GM12875 (cell line): Measurements from ENCODE around the gene SLIT3.

Experiments
- H3K4me3 ChIP-seq: one replicate; pipeline ENCODE4 v1.5.1; 2011; ENCODE audit warnings: low read depth, low read length, control low read depth
- TF ChIP-seq, protein P1 (sequence below): IDR thresholded peaks from 2 replicates; pipeline ENCODE4 v1.5.1; 2011; ENCODE audit warnings: low read depth, mild to moderate bottlenecking, control low read depth, inconsistent platforms, low read length, moderate library complexity, borderline replicate concordance; ENCODE audit not compliant: insufficient read depth

Gene SLIT3

DNA sequence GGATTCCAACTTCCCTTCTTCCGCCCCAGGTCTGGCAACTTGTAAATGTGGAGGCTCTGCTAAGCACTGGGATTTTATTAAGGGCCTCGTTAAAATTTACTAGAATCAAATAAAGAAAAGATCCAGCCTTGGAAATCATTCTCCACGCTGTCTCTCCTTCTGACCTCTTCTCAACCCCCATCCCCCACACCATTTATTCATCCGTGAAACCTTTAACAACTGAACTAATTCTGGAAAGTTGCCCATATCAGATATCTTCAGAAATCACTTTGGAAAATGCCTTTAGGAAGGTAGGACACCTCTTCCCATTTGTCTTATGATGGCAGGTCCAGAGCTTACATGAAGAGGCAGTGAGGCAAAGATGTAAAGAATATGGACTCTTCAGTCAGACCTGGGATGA, 288.5 kb downstream of the SLIT3 start:
- TF ChIP-seq, protein P1, sequence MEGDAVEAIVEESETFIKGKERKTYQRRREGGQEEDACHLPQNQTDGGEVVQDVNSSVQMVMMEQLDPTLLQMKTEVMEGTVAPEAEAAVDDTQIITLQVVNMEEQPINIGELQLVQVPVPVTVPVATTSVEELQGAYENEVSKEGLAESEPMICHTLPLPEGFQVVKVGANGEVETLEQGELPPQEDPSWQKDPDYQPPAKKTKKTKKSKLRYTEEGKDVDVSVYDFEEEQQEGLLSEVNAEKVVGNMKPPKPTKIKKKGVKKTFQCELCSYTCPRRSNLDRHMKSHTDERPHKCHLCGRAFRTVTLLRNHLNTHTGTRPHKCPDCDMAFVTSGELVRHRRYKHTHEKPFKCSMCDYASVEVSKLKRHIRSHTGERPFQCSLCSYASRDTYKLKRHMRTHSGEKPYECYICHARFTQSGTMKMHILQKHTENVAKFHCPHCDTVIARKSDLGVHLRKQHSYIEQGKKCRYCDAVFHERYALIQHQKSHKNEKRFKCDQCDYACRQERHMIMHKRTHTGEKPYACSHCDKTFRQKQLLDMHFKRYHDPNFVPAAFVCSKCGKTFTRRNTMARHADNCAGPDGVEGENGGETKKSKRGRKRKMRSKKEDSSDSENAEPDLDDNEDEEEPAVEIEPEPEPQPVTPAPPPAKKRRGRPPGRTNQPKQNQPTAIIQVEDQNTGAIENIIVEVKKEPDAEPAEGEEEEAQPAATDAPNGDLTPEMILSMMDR = no peak

GRCh38 chr5:169011451-169011850, 289.5 kb downstream of the SLIT3 start:
- H3K4me3 ChIP-seq = no peak overlapping the region
- TF ChIP-seq, protein P1 = no peak

More for the DNA sequence above, 288.5 kb downstream of the SLIT3 start:
- no peak overlapping the region for H3K4me3 ChIP-seq

- H3K4me3 ChIP-seq = no peak overlapping the region
- TF ChIP-seq, protein P1 = no peak
Measured at GRCh38 chr5:169011009-169011408, 289.9 kb downstream of the SLIT3 start.

- TF ChIP-seq, protein P1 = no peak
- H3K4me3 ChIP-seq = no peak overlapping the region
Measured at GRCh38 chr5:169009123-169009522, 291.8 kb downstream of the SLIT3 start.

- TF ChIP-seq, protein P1 = no peak
- H3K4me3 ChIP-seq = no peak overlapping the region
Measured at GRCh38 chr5:169006842-169007790, 293.8 kb downstream of the SLIT3 start.

GRCh38 chr5:169004551-169004950, 296.4 kb downstream of the SLIT3 start:
- no peak overlapping the region for H3K4me3 ChIP-seq
- TF ChIP-seq, protein P1 = no peak
